OCI-LY3 (cell line): ENCODE measurements around the gene LRRIQ3.

Experiments
- H2AFZ ChIP-seq: fragments of 200-600, 300-600 bp; shearing (Covaris generic); 2 replicates; pipeline ENCODE4 v1.6.0; 2014; ENCODE audit warnings: antibody characterized with exemption, low read depth, low read length
- H3K27ac ChIP-seq: fragments of 200-600, 300-600 bp; sonication (generic); 2 replicates; pipeline ENCODE4 v1.5.1; 2014; ENCODE audit warnings: mild to moderate bottlenecking, low read length, moderate library complexity, mixed read lengths
- H3K27me3 ChIP-seq: fragments of 200-600, 300-600 bp; sonication (generic); 2 replicates; pipeline ENCODE4 v1.6.1; 2014; ENCODE audit warnings: low read depth, low read length, mixed read lengths
- H3K36me3 ChIP-seq: fragments of 200-600, 300-600 bp; sonication (generic); replicated peaks from 2 replicates; pipeline ENCODE3; 2014; ENCODE audit warnings: low read depth, low read length, mixed read lengths
- H3K4me1 ChIP-seq: fragments of 300-600, 200-600 bp; sonication (generic); 2 replicates; pipeline ENCODE4 v1.6.1; 2014; ENCODE audit warnings: low read length, mixed read lengths
- H3K4me2 ChIP-seq: fragments of 200-600, 300-600 bp; sonication (generic); 2 replicates; pipeline ENCODE4 v1.6.1; 2014; ENCODE audit warnings: low read length, mixed read lengths
- H3K4me3 ChIP-seq: fragments of 300-600, 200-600 bp; sonication (generic); 2 replicates; pipeline ENCODE4 v1.5.1; 2014; ENCODE audit warnings: antibody characterized with exemption, mild to moderate bottlenecking, low read length, moderate library complexity
- H3K79me2 ChIP-seq: fragments of 300-600, 200-600 bp; shearing (Covaris generic); 2 replicates; pipeline ENCODE4 v1.6.1; 2014; ENCODE audit warnings: mild to moderate bottlenecking, low read length, mixed read lengths
- H3K9ac ChIP-seq: fragments of 300-600, 200-600 bp; shearing (Covaris generic); 2 replicates; pipeline ENCODE4 v1.6.0; 2014; ENCODE audit warnings: mild to moderate bottlenecking, low read length, moderate library complexity
- H3K9me3 ChIP-seq: fragments of 200-600, 300-600 bp; shearing (Covaris generic); 2 replicates; pipeline ENCODE4 v1.6.1; 2014; ENCODE audit warnings: low read length, mixed read lengths; ENCODE audit not compliant: insufficient read depth
- H4K20me1 ChIP-seq: fragments of 200-600, 300-600 bp; sonication (generic); 2 replicates; pipeline ENCODE4 v1.6.1; 2016; ENCODE audit warnings: low read length, mixed read lengths; ENCODE audit not compliant: insufficient read depth
- CTCF ChIP-seq: fragments of 200-600, 300-600 bp; sonication (generic); IDR thresholded peaks from 2 replicates; pipeline ENCODE4 v1.5.1; 2014; ENCODE audit warnings: antibody characterized with exemption, low read length, low read depth
- EZH2phosphoT487 ChIP-seq: fragments of 200-600 bp; shearing (Covaris generic); IDR thresholded peaks from 2 replicates; pipeline ENCODE4 v1.6.1; 2018; ENCODE audit warnings: antibody characterized with exemption, mixed run types, low read depth

Gene LRRIQ3

GRCh38 chr1:73978964-73979363 lies 219.0 kb downstream of the LRRIQ3 start:
- H4K20me1 ChIP-seq = no peaks in the 10 kb centered on the region
- no peak overlapping the region for H2AFZ ChIP-seq
- H3K27me3 ChIP-seq = no peaks in the 10 kb centered on the region
- no peaks in the 10 kb centered on the region for H3K9me3 ChIP-seq
- no peaks in the 10 kb centered on the region for H3K36me3 ChIP-seq
- no peak for TF ChIP-seq CTCF
- TF ChIP-seq EZH2phosphoT487 = no peak
- no peaks in the 10 kb centered on the region for H3K4me1 ChIP-seq
- no peak overlapping the region for H3K27ac ChIP-seq
- H3K79me2 ChIP-seq = no peaks in the 10 kb centered on the region
- H3K4me2 ChIP-seq = no peak overlapping the region
- H3K9ac ChIP-seq = no peak overlapping the region
- H3K4me3 ChIP-seq = no peak overlapping the region
